HG02798 (cell line): ENCODE results near the gene ART4.

Experiments used
- ATAC-seq: cut with Tn5 transposase; IDR thresholded peaks from one replicate; pipeline ENCODE4 v1.9.1; 2021; ENCODE audit warnings: mild to moderate bottlenecking; ENCODE audit not compliant: unreplicated experiment, poor library complexity

The ART4 gene

GRCh38 chr12:14814014-14814413 lies 29.3 kb downstream of the ART4 start, which contains the start of gene SMCO3:
Gene SMCO3 (minus strand): TSS chr12:14814182. CDS start chr12:14806680, 7,502 bp downstream.
- ATAC-seq = no peak

GRCh38 chr12:14811486-14811885 lies 31.8 kb downstream of the ART4 start:
- no peak for ATAC-seq

GRCh38 chr12:14810953-14811483 lies 32.3 kb downstream of the ART4 start:
- ATAC-seq = no peak

GRCh38 chr12:14810167-14810952 lies 33.0 kb downstream of the ART4 start:
- no peak for ATAC-seq

GRCh38 chr12:14803830-14804160 lies 39.5 kb downstream of the ART4 start:
- ATAC-seq = peak; percentile 23

GRCh38 chr12:14803011-14803829 lies 40.1 kb downstream of the ART4 start, which contains the start of the genes C12orf60 and WBP11:
Gene C12orf60 (plus strand): TSS chr12:14803670. CDS start chr12:14822936, 19,266 bp downstream.
Gene WBP11 (minus strand): TSS chr12:14803478. CDS start chr12:14801383, 2,095 bp downstream.
- ATAC-seq = peak; percentile 100

- ATAC-seq = no peak
Measured at GRCh38 chr12:14802721-14803010, 40.7 kb downstream of the ART4 start.

GRCh38 chr12:14802247-14802646 lies 41.1 kb downstream of the ART4 start:
- no peak for ATAC-seq

- no peak for ATAC-seq
Measured at GRCh38 chr12:14795028-14795448, 48.3 kb downstream of the ART4 start.

- ATAC-seq = no peak
Measured at GRCh38 chr12:14785568-14785967, 57.8 kb downstream of the ART4 start.

GRCh38 chr12:14784471-14784870 lies 58.9 kb downstream of the ART4 start:
- ATAC-seq = no peak

- no peak for ATAC-seq
Measured at GRCh38 chr12:14782756-14783155, 60.6 kb downstream of the ART4 start.

GRCh38 chr12:14781563-14781962 lies 61.8 kb downstream of the ART4 start:
- no peak for ATAC-seq

- no peak for ATAC-seq
Measured at GRCh38 chr12:14780859-14781258, 62.5 kb downstream of the ART4 start.

GRCh38 chr12:14779834-14780233 lies 63.5 kb downstream of the ART4 start:
- ATAC-seq = no peak

- ATAC-seq = no peak
Measured at GRCh38 chr12:14777271-14777670, 66.1 kb downstream of the ART4 start.

- no peak for ATAC-seq
Measured at GRCh38 chr12:14776236-14776961, 66.9 kb downstream of the ART4 start.

- no peak for ATAC-seq
Measured at GRCh38 chr12:14775636-14775980, 67.7 kb downstream of the ART4 start.
